GM21737 (cell line): ENCODE measurements around the gene USH1C.

Experiments
- ATAC-seq: cut with Tn5 transposase; IDR thresholded peaks from one replicate; pipeline ENCODE4 v1.9.1; 2021; ENCODE audit warnings: mild to moderate bottlenecking, moderate library complexity; ENCODE audit not compliant: unreplicated experiment

USH1C gene

DNA sequence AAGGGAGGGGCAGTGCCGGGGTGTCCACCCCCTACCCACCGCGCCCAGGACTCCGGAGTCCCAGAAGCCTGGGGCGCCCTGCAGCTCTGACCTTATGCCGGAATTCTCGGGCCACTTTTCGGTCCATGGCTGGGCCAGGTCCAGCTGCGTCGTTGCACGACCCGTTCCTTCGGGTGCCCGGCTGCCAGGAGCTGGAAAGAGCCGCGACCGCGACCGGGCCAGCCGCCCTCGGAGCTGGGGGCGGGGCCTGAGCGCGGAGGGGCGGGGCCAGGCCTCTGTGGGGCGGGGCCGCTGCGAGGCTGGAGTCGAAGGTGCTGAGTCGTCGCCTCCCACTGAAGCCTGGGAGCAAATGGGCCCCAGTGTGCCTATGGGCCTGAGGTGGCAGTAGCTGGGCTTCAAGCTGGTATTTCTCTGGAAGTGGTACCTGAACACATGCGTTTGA, at the start of gene USH1C:
TSS of gene USH1C (minus strand) at position 236 of the 442 bp plus-strand sequence. CDS start at position 127, 109 bp downstream.
- ATAC-seq, result no peak

DNA sequence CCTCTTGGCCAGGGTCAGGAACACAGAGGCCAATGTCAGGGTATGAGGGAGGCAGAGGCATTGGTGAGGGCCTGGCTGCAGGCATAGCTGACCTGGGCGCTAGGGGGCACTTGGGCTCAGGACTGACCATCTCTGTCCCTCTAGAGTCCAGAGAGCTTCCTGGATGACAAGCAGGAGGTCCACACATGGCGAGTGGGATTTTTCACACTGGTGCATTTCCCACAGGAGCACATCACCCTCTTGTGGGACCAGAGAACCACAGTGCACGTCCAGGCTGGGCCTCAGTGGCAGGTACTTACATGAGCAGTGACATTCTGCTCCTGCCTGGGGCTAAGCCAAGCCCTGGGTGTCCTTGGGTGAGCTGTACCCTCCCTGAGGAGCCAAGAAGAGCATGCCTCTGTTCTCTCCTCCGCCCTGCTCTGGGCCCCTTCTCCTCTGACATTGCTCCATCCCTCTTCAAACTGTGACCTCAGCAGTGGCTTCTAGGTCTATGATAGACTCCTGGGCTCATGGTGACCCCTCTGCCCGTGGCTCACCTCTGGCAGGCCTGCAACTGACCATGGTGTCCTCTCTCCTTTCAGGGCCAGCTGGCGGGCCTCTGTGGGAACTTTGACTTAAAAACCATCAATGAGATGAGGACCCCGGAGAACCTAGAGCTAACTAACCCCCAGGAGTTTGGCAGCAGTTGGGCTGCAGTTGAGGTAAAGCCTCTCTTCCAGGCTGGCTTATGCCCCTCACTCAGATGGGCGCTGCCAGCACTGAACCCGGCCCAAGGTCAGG, 49.4 kb upstream of the USH1C start:
- no peak for ATAC-seq

DNA sequence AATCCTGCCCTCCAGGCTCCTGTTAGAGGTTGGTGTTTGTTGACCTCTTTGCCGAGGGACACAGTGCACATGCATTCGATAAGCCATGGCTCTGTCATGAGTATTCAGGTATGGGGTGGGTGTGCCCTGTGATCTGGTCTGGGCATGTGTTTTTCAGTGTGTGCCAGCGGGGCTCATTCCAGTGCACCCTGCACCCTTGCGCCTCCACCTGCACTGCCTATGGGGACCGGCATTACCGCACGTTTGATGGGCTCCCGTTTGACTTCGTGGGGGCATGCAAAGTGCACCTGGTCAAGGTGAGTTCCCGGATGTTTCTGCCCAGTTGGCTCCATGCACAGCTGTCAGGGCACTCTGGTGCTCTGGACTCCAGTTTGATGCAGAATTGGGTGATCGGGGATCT, 47.1 kb upstream of the USH1C start:
- ATAC-seq, result no peak

- no peak for ATAC-seq
These were observed 46.2 kb upstream of the USH1C start for GRCh38 chr11:17590463-17590862.

DNA sequence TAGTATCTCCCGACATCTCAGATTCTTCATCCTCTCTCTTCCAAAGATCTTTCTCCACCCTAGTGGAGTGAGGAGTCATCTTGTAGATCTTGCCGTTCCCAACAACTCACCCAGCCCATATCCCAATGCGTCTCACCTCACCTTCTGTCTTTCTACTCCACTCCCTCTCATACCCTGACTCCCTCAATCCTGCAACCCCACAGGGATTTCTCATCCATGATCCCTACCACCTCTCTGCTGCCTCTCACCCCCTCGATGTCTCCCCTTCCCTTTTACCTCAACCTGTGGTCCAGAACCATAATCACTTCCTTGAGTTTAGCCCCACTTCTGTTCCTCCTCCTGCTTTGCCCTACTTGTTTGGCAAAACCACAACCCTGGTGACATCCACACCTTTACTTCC, 44.5 kb upstream of the USH1C start:
- no peak for ATAC-seq

- ATAC-seq, result no peak
These were observed 44.0 kb upstream of the USH1C start for GRCh38 chr11:17588166-17588565.

- no peak for ATAC-seq
These were observed 41.9 kb upstream of the USH1C start for GRCh38 chr11:17585911-17586695.

- no peak for ATAC-seq
These were observed 37.5 kb upstream of the USH1C start for GRCh38 chr11:17581732-17582053.

DNA sequence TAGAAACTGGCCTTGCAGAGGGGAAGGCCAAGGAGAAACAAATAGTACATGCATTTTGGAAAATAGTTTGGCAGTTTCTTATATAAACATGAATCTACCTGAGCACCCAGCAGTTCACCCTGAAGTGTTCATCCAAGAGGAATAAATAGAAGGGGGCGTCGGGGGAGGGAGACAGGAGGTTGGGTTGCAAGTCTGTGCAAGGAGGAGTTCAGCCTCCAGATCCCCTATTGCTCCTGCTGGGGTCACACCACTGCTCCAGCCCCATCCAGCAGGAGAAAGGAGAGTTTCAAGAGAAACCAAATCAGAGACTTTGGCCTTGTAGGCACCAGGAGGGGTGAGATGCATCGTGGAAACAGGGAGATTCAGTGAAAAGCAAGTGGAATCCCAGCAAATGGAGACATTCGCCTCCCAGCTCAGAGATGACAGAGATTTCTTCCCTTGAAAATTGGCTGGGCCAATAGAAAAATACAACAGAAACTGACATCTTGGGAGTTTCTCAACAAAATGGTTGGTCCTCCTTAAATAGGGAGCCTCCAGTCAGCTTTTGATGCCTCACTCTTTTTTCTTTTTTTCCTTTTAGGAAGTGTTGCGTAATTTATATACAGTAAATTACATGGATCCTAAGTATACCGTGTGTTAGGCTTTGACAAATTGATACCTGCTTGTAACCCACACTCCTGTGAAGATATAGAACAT, 37.0 kb upstream of the USH1C start:
- no peak for ATAC-seq

- ATAC-seq, result no peak
These were observed 36.1 kb upstream of the USH1C start for GRCh38 chr11:17580271-17580670.

GRCh38 chr11:17579451-17579850, 35.2 kb upstream of the USH1C start:
- ATAC-seq, result no peak

DNA sequence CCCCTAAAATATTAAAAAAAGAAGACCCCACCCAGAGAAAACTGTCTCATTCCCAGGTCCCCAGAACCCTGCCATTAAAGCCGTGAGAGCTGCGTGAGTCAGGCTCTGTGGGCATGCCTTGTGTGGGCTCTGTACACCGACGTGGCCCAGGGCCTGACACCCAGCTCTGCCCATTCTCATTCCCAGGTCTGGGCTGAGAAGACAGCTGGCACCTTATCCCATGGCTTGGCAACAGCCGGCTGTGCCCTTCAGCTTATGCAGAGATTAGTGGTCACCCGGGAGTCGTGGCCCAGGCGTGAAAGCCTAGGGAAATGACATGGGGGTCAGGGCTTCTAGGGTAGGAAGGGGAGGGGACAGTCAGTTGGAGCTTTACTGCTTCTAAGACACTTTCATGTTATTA, 34.7 kb upstream of the USH1C start:
- no peak for ATAC-seq

DNA sequence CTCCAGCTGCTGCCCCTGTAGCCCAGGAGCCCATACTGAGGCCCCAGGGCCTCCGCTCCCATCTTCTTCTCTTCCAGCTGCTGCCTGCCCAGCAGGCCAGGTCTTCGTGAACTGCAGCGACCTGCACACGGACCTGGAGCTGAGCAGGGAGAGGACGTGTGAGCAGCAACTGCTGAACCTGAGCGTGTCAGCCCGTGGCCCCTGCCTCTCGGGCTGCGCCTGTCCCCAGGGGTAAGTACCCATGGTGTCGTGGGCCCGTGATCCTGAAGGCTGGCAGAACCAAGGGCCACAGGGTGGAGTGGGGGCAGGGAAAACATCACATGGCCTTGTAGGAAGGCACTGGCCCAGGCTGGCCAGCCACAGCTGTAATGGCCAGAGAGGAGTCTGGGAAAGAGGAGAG, 34.1 kb upstream of the USH1C start:
- no peak for ATAC-seq

DNA sequence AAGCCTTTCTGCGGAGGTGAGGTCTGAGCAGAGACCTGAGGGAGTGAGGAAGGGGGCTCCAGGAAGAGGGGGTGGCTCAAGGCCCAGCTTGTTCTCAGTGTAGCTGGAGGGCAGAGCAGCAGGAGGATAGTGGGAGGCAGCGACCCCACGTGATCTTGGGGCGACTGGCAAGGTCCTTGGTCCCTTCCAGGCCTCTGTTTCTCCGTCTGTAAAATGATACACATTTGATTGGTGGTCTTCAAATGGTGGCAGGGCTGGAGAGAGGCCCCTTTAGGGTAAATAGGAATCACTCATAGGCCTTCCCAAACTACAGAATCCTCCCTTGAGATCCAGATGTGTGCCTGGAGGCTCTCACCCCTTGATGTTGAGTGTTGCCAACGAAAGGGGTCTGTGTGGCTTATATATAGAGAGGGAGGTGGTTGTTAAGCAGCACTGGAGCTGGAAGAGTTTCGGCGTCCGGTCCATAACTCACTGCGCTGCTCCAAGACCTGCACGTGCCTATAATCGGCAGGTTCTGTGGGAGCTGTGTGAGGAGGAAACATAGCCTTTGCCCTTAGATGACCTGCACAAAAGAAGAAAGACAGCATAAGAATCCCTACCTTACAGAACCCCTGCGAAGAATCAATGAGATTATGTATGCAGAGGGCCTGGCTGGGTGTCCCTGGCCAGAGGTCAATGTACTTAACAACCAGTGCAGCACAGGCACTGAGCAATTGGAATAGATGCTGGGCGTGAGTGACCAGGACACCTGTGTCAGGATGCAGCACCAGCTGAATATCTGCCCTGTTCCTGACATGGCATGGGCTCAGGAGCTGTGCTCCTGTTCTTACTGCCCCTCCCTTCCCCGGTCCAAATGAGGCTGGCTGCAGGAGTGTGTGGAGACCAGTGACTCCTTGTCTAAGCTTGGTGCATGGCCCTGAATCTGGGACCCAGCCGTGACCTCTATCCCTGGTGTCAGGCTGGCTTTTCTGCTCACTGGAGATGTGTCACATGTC, 31.5 kb upstream of the USH1C start:
- ATAC-seq, result no peak

DNA sequence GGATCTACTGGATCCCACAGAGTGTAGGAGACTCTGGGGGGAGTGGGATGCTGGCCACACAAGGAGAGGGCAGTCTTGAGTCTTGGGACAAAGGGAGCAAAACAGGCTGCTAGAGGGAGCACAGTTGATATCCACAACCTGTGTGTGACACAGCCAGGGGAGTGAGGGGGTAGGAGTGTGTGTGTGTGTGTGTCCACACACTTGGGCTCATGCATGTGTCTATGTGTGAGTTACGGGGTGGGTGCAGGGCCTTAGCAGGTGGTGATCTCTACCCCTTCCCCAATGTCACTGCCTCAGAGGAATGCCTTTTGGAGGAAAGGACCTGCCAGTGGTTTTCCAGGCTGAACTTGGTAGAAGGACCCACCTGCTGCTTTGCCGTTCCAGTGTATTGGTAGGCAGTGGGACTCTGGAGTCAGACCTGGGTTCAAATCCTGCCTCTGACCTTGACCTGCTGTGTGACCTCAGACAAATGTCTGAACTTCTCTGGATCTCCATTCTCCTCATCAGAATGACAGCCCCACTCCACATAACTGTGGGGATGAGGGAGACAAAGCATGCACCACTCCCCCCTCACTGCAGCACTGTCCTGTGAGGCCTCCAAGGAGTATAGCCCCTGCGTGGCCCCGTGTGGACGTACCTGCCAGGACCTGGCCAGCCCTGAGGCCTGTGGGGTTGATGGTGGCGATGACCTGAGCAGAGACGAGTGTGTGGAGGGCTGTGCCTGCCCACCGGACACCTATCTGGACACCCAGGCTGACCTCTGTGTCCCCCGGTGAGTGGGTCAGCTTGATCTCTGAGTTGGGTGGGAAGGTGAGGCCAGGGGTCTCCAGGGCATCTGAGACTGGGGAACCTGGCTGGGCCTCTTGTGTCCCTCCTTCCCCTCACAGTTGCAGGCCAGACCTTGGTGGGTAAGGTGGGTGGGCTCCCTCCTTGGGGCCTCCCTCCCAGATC, 30.2 kb upstream of the USH1C start:
- no peak for ATAC-seq

DNA sequence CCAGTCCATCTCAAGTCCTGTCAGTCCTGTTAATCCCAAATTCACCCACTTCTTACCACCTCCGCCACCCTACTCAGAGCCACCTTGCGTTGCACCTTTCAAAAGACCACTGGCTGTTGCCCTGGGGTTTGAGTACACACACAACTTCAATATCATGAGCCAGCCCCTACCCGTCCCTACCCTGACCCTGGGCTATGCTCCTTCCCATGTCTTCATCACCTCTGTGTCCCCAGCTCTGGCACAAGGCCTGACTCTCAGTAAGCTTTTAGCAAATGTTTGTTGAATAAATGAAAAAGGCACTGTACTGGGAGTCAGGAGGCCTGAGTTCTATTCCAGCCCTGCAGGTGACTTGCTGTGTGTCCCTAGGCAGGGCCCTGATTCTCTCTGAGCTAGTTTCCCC, 29.3 kb upstream of the USH1C start:
- no peak for ATAC-seq

GRCh38 chr11:17572791-17573460, 28.7 kb upstream of the USH1C start:
- no peak for ATAC-seq

DNA sequence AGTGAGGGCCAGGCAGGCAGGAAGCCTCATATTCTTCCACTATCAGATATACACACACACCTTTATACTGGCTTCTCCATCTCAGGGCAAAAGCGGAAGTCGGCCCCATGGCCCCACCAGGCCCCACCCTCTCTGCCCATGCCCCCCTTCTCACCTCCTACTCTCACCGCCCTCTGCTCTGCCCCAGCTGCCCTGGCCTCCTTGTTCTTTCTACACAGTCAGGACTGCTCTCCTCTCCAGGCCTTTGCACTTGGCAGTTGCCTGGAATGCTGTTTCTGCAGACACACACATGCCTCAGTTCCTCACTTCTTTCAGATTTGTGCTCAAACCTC, 28.1 kb upstream of the USH1C start:
- no peak for ATAC-seq
